OCI-LY3 (cell line): ENCODE measurements around the gene SLC25A24.

Experiments
- EZH2phosphoT487 ChIP-seq: fragments of 200-600 bp; shearing (Covaris generic); IDR thresholded peaks from 2 replicates; pipeline ENCODE4 v1.6.1; 2018; ENCODE audit warnings: antibody characterized with exemption, mixed run types, low read depth
- TF ChIP-seq, protein P1 (sequence below): fragments of 200-600, 300-600 bp; sonication (generic); IDR thresholded peaks from 2 replicates; pipeline ENCODE4 v1.5.1; 2014; ENCODE audit warnings: antibody characterized with exemption, low read length, low read depth

DNA sequence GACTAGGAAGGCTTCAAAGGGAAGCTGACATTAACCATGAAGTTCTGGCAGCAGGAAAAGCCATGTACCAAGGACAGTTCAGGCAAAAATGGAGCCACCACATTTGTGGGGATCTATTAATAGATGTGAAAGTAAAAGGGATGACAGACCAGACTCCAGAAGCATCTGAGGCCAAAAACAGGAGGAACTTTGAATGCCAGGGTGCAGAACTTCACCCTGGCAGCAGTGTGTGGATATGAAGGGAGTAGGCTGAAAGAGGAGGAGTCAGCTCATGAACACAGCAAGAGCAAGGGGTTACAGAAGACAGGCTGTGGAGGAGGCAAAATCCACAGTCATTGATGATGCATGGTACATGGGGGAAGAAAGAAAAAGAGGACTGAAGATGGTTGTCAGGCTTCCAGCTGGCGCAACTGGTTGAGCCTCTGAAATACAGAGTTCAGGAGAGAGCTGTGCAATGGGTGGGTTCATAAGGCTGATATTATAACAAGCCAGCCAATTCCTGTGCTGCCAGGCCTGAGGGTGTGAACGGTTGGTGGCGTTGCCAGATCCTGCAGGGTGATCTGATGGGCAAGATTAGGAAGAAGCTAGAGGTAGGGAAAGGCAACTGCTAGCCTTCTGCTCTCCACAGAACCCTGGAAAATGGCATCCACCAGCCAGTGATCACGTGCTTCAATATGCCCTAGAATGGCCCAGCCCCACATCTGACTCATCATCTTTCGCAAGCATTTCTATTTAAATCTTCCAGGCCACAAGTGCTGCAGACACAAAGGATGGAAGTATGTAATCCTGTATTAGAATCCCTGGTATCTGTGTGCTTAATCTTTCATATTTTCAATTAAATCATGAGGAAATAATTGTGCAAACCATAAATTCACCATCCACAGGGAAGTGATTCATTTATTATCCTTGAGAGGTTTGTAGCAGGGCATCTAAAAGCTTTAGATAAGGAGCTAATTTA is 81.9 kb downstream of the SLC25A24 start:
- TF ChIP-seq, protein P1, sequence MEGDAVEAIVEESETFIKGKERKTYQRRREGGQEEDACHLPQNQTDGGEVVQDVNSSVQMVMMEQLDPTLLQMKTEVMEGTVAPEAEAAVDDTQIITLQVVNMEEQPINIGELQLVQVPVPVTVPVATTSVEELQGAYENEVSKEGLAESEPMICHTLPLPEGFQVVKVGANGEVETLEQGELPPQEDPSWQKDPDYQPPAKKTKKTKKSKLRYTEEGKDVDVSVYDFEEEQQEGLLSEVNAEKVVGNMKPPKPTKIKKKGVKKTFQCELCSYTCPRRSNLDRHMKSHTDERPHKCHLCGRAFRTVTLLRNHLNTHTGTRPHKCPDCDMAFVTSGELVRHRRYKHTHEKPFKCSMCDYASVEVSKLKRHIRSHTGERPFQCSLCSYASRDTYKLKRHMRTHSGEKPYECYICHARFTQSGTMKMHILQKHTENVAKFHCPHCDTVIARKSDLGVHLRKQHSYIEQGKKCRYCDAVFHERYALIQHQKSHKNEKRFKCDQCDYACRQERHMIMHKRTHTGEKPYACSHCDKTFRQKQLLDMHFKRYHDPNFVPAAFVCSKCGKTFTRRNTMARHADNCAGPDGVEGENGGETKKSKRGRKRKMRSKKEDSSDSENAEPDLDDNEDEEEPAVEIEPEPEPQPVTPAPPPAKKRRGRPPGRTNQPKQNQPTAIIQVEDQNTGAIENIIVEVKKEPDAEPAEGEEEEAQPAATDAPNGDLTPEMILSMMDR = no peak
- no peak for TF ChIP-seq EZH2phosphoT487
